Astrocyte (in vitro differentiated cells and primary cell): Measurements from ENCODE around the gene PSMC3IP. TPM values are rescaled to one million over a fixed set of nuclear protein-coding genes. Genes with fewer than 3 reads are reported as not detected.

Source experiments
- DNase-seq: peaks from one replicate; pipeline ENCODE4 v3.0.0-alpha.2; 2010; ENCODE audit warnings: low read depth
- FAIRE-seq: peaks from 2 replicates; lab custom pipeline; 2011; peaks lifted over from hg19 to GRCh38; lab: Jason Lieb, UNC
- H2AFZ ChIP-seq: 2 replicates; pipeline ENCODE4 v1.6.0; 2012; ENCODE audit warnings: low read depth, low read length, inconsistent platforms
- H3K27ac ChIP-seq: 2 replicates; pipeline ENCODE4 v1.5.1; 2011; ENCODE audit warnings: low read depth, low read length, inconsistent platforms
- H3K27me3 ChIP-seq: 2 replicates; pipeline ENCODE4 v1.6.0; 2011; ENCODE audit warnings: low read length, inconsistent platforms; ENCODE audit not compliant: insufficient read depth
- H3K36me3 ChIP-seq: 2 replicates; pipeline ENCODE4 v1.5.1; 2011; ENCODE audit warnings: low read length, inconsistent platforms; ENCODE audit not compliant: insufficient read depth
- H3K4me1 ChIP-seq: 2 replicates; pipeline ENCODE4 v1.5.1; 2011; ENCODE audit warnings: low read length, inconsistent platforms; ENCODE audit not compliant: insufficient read depth
- H3K4me2 ChIP-seq: 2 replicates; pipeline ENCODE4 v1.6.0; 2012; ENCODE audit warnings: low read length, inconsistent platforms
- H3K4me3 ChIP-seq: 2 replicates; pipeline ENCODE4 v1.5.1; 2011; ENCODE audit warnings: low read depth, mild to moderate bottlenecking, low read length, inconsistent platforms; ENCODE audit not compliant: insufficient read depth
- H3K79me2 ChIP-seq: 2 replicates; pipeline ENCODE4 v1.6.0; 2012; ENCODE audit warnings: mild to moderate bottlenecking, low read length, inconsistent platforms; ENCODE audit not compliant: insufficient read depth
- H3K9ac ChIP-seq: 2 replicates; pipeline ENCODE4 v1.6.0; 2012; ENCODE audit warnings: mild to moderate bottlenecking, low read length, inconsistent platforms
- H3K9me3 ChIP-seq: 2 replicates; pipeline ENCODE4 v1.5.1; 2012; ENCODE audit warnings: low read depth, mild to moderate bottlenecking, low read length, inconsistent platforms; ENCODE audit not compliant: insufficient read depth
- H4K20me1 ChIP-seq: 2 replicates; pipeline ENCODE4 v1.6.0; 2012; ENCODE audit warnings: low read length, inconsistent platforms; ENCODE audit not compliant: insufficient read depth
- H3K27ac Mint-ChIP-seq: one replicate; pipeline ENCODE4 v1.8.0; 2021; ENCODE audit warnings: mild to moderate bottlenecking, mixed read lengths; ENCODE audit not compliant: unreplicated experiment
- H3K27me3 Mint-ChIP-seq: one replicate; pipeline ENCODE4 v1.8.0; 2021; ENCODE audit warnings: low read depth, mixed read lengths; ENCODE audit not compliant: unreplicated experiment
- H3K36me3 Mint-ChIP-seq: one replicate; pipeline ENCODE4 v1.8.0; 2021; ENCODE audit warnings: low read depth, mixed read lengths; ENCODE audit not compliant: unreplicated experiment
- H3K4me1 Mint-ChIP-seq: one replicate; pipeline ENCODE4 v1.8.0; 2021; ENCODE audit warnings: low read depth, mixed read lengths; ENCODE audit not compliant: unreplicated experiment
- H3K4me3 Mint-ChIP-seq: one replicate; pipeline ENCODE4 v1.8.0; 2021; ENCODE audit warnings: mild to moderate bottlenecking, moderate library complexity, mixed read lengths; ENCODE audit not compliant: unreplicated experiment
- H3K9me3 Mint-ChIP-seq: one replicate; pipeline ENCODE4 v1.8.0; 2021; ENCODE audit warnings: mild to moderate bottlenecking, mixed read lengths; ENCODE audit not compliant: unreplicated experiment
- EZH2 ChIP-seq: IDR thresholded peaks from 2 replicates; pipeline ENCODE4 v1.6.1; 2012; ENCODE audit warnings: mild to moderate bottlenecking, low read length, inconsistent platforms; ENCODE audit not compliant: insufficient read depth
- total RNA-seq: library from RNA; stranded (reverse); gene quantifications from 2 replicates; pipeline ENCODE4 v1.2.1, GENCODE V29; 2021
- TF ChIP-seq, protein P1 (sequence below): IDR thresholded peaks from 2 replicates; pipeline ENCODE4 v1.5.1; 2011; ENCODE audit warnings: low read depth, mild to moderate bottlenecking, inconsistent platforms, low read length, moderate library complexity; ENCODE audit not compliant: insufficient read depth

PSMC3IP gene
- total RNA-seq, 1 donor from 2014 or later = 8.7 TPM

DNA sequence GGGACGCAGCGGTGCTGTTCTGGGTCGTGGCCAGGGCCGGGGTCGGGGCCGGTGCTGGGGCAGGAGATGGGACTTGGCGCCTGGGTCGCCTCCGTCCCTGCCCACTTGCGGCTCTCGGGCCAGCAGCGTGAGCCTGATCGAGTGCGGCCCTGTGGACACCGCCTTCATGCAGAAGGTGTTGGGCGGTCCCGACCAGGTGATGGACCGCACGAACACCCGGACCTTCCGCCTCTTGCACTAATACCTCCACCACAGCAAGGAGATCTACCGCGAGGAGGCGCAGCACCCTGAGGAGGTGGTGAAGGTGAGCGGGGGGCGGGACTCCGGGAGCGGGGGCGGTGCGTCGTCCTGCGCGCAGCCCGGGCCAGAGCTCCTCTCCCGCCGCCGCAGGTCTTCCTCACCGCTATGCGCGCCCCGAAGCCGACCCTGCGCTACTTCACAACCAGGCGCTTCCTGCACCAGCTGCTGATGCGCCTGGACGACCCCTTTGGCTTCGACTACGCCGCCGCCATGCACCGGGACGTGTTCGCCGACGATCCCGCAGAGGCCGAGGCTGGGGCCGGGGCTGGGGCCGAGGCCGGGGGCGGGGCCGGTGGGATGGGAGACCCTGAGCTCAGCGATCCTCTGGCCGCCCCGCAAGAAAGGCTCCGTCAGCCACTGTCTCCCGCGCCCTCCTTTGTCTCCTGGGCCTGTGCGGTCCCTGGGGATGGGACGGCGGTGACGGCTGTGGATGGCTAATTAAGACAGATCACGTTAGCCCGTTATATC is 29.3 kb downstream of the PSMC3IP start:
- H3K9me3 ChIP-seq = no peaks in the 10 kb centered on the region
- no peak overlapping the region for H3K27ac ChIP-seq
- peak overlapping the region; percentile 54 for H3K4me3 Mint-ChIP-seq
- H3K36me3 ChIP-seq = no peaks in the 10 kb centered on the region
- DNase-seq (no peak), FAIRE-seq (no peak)
- no peaks in the 10 kb centered on the region for H3K27me3 ChIP-seq
- H3K4me1 Mint-ChIP-seq = peaks cover 5% of the 10 kb centered on the region
- peaks cover 5% of the 10 kb centered on the region for H3K79me2 ChIP-seq
- peaks cover 9% of the 10 kb centered on the region for H4K20me1 ChIP-seq
- TF ChIP-seq, protein P1, sequence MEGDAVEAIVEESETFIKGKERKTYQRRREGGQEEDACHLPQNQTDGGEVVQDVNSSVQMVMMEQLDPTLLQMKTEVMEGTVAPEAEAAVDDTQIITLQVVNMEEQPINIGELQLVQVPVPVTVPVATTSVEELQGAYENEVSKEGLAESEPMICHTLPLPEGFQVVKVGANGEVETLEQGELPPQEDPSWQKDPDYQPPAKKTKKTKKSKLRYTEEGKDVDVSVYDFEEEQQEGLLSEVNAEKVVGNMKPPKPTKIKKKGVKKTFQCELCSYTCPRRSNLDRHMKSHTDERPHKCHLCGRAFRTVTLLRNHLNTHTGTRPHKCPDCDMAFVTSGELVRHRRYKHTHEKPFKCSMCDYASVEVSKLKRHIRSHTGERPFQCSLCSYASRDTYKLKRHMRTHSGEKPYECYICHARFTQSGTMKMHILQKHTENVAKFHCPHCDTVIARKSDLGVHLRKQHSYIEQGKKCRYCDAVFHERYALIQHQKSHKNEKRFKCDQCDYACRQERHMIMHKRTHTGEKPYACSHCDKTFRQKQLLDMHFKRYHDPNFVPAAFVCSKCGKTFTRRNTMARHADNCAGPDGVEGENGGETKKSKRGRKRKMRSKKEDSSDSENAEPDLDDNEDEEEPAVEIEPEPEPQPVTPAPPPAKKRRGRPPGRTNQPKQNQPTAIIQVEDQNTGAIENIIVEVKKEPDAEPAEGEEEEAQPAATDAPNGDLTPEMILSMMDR = peak; percentile 7
- no peak for TF ChIP-seq EZH2
- no peaks in the 10 kb centered on the region for H3K9me3 Mint-ChIP-seq
- peaks cover 2% of the 10 kb centered on the region for H3K36me3 Mint-ChIP-seq
- H3K9ac ChIP-seq = no peak overlapping the region
- H3K27me3 Mint-ChIP-seq = peaks cover 2% of the 10 kb centered on the region
- H3K27ac Mint-ChIP-seq = no peak overlapping the region
- peak overlapping the region; percentile 47 for H2AFZ ChIP-seq
- H3K4me3 ChIP-seq = no peak overlapping the region
- peaks cover under 1% of the 10 kb centered on the region for H3K4me1 ChIP-seq
- H3K4me2 ChIP-seq = peak overlapping the region; percentile 78

DNA sequence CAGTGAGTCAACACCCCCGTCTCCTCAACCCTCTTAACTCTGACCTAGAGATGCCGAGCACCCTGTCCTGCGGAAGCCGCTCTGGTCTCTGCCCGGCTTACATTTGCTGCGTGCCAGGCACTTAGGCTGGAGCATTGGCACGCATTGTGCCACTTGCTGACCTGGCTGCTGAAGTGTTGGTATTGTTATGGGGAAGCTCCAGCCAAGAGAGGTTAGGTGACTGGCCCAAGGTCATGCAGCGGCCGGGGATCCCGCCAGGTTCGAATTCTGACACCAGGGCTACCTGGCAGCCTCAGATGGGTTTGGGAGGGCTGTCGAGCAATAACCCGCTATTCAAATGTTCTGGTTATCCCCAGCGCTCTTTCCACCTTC is 29.8 kb downstream of the PSMC3IP start:
- no peak for FAIRE-seq
- H3K4me2 ChIP-seq = peak overlapping the region; percentile 78
- H3K36me3 Mint-ChIP-seq = peaks cover 4% of the 10 kb centered on the region

More for the DNA sequence above, 29.8 kb downstream of the PSMC3IP start:
- peak overlapping the region; percentile 75 for H3K4me3 Mint-ChIP-seq
- no peaks in the 10 kb centered on the region for H3K9me3 ChIP-seq
- no peak overlapping the region for H3K27ac ChIP-seq
- H2AFZ ChIP-seq = no peak overlapping the region
- no peak for DNase-seq
- H3K27me3 Mint-ChIP-seq = peaks cover 2% of the 10 kb centered on the region
- H3K4me3 ChIP-seq = no peak overlapping the region
- no peaks in the 10 kb centered on the region for H3K36me3 ChIP-seq
- H3K4me1 Mint-ChIP-seq = peaks cover 5% of the 10 kb centered on the region
- no peaks in the 10 kb centered on the region for H3K79me2 ChIP-seq
- no peak overlapping the region for H3K9ac ChIP-seq
- H4K20me1 ChIP-seq = peaks cover 9% of the 10 kb centered on the region
- no peaks in the 10 kb centered on the region for H3K4me1 ChIP-seq
- no peak overlapping the region for H3K27ac Mint-ChIP-seq
- no peaks in the 10 kb centered on the region for H3K27me3 ChIP-seq
- TF ChIP-seq, protein P1 = no peak
- TF ChIP-seq EZH2 = no peak
- H3K9me3 Mint-ChIP-seq = no peaks in the 10 kb centered on the region
